ENCODE data around the gene PLXNB1.

PLXNB1 gene

GRCh38 chr3:48439820-48440589 is 10.1 kb upstream of the PLXNB1 start, which contains the start of the genes CCDC51 and TMA7:
Gene CCDC51, minus strand, starts transcription at chr3:48440119. Its CDS starts 4,991 bp downstream, at chr3:48435128.
Gene TMA7, plus strand, starts transcription at chr3:48440257. Its CDS starts 40 bp downstream, at chr3:48440297.
- H3K4me3 ChIP-seq (ENCODE audit: low read depth, low read length): peak within 1 kb of the TSS; percentile 74
- TF ChIP-seq CTCF (IDR thresholded peaks at IDR 0.05; ENCODE audit: borderline replicate concordance, insufficient read depth, low read depth, low read length): 0 out of 2 replicates have a peak, but pooled peaks have one; percentile 3

GRCh38 chr3:48437812-48438211 is 7.9 kb upstream of the PLXNB1 start:
- TF ChIP-seq CTCF (IDR thresholded peaks at IDR 0.05; ENCODE audit: borderline replicate concordance, insufficient read depth, low read depth, low read length): no peak
- H3K4me3 ChIP-seq (ENCODE audit: low read depth, low read length): no peak overlapping the region

- H3K4me3 ChIP-seq (ENCODE audit: low read depth, low read length): no peak overlapping the region
- TF ChIP-seq CTCF (IDR thresholded peaks at IDR 0.05; ENCODE audit: borderline replicate concordance, insufficient read depth, low read depth, low read length): no peak
Measured at GRCh38 chr3:48436855-48437254, 7.0 kb upstream of the PLXNB1 start.

GRCh38 chr3:48436477-48436787 is 6.5 kb upstream of the PLXNB1 start:
- no peak overlapping the region for H3K4me3 ChIP-seq (ENCODE audit: low read depth, low read length)

GRCh38 chr3:48435774-48436476 is 6.0 kb upstream of the PLXNB1 start:
- peak; percentile 98 for TF ChIP-seq CTCF (IDR thresholded peaks at IDR 0.05; ENCODE audit: borderline replicate concordance, insufficient read depth, low read depth, low read length)
- H3K4me3 ChIP-seq (ENCODE audit: low read depth, low read length): no peak overlapping the region

More at GRCh38 chr3:48436477-48436787, 6.5 kb upstream of the PLXNB1 start:
- no peak for TF ChIP-seq CTCF (IDR thresholded peaks at IDR 0.05; ENCODE audit: borderline replicate concordance, insufficient read depth, low read depth, low read length)

GRCh38 chr3:48435223-48435595 is 5.3 kb upstream of the PLXNB1 start:
- no peak overlapping the region for H3K4me3 ChIP-seq (ENCODE audit: low read depth, low read length)
- TF ChIP-seq CTCF (IDR thresholded peaks at IDR 0.05; ENCODE audit: borderline replicate concordance, insufficient read depth, low read depth, low read length): no peak
